GM21619 (cell line): ENCODE measurements around the gene CRLF3.
"Not testable (repeated sequence)": the region's sequence is repeated elsewhere in the genome, so short reads cannot be mapped to it uniquely, and the experiment has no call there.

Source experiments
- ATAC-seq: cut with Tn5 transposase; IDR thresholded peaks from one replicate; pipeline ENCODE4 v1.9.1; 2021; ENCODE audit not compliant: unreplicated experiment

The CRLF3 gene, protein sequence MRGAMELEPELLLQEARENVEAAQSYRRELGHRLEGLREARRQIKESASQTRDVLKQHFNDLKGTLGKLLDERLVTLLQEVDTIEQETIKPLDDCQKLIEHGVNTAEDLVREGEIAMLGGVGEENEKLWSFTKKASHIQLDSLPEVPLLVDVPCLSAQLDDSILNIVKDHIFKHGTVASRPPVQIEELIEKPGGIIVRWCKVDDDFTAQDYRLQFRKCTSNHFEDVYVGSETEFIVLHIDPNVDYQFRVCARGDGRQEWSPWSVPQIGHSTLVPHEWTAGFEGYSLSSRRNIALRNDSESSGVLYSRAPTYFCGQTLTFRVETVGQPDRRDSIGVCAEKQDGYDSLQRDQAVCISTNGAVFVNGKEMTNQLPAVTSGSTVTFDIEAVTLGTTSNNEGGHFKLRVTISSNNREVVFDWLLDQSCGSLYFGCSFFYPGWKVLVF

GRCh38 chr17:30824356-30825145 lies at the start of gene CRLF3:
TSS of gene CRLF3 (minus strand) at chr17:30824692. CDS start at chr17:30824651, 41 bp downstream.
- peak; percentile 79 for ATAC-seq

GRCh38 chr17:30869005-30869404 lies 44.5 kb upstream of the CRLF3 start:
- no peak for ATAC-seq

GRCh38 chr17:30864636-30865035 lies 40.1 kb upstream of the CRLF3 start:
- ATAC-seq, result no peak

DNA sequence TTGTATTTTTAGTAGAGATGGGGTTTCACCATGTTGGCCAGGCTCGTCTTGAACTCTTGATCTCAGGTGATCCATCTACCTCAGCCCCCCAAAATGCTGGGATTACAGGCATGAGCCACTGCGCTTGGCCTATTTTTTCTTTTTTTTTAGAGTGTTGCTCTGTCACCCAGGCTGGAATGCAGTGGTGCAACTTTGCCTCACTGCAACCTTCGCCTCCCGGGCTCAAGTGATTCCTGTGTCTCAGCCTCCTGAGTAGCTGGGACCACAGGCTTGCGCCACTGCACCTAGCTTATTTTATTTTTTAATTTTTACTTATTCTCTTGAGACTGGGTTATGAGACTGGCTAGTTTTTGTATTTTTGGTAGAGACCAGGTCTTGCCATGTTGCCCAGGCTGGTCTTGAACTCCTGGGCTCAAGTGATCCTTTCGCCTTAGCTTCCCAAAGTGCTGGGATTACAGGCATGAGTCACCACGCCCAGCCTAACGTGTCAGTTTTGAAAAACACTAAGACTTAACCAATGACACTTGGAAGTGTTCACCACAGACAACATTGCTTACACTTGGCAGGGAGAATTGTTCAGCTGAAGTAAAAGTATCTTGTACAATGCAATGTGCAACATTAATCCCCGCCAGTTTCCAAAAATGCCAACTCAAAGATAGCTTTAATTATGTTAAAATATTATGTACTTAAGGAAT lies 34.2 kb upstream of the CRLF3 start:
- no peak for ATAC-seq

GRCh38 chr17:30854146-30854545 lies 29.7 kb upstream of the CRLF3 start:
- ATAC-seq, result no peak

- no peak for ATAC-seq
Observed at GRCh38 chr17:30848021-30848420, 23.5 kb upstream of the CRLF3 start.

DNA sequence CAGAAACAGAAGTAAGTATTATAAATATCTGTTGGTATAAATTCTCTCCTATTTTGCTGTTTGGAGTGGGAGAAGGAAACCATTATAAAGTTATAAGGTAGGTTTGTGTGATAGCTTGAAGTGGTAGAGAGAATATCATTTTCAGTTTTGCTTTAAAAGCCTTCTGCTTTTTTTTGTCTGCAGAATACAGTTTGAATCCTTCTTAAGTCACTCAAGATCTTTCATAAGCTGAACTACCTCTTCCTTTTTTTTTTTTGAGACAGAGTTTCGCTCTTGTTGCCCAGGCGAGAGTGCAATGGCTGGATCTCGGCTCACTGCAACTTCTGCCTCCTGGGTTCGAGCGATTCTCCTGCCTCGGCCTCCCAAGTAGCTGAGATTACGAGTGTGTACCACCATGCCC lies 16.3 kb upstream of the CRLF3 start:
- no peak for ATAC-seq

GRCh38 chr17:30838202-30838807 lies 13.8 kb upstream of the CRLF3 start:
- no peak for ATAC-seq

- ATAC-seq, result no peak
Observed at GRCh38 chr17:30832438-30833124, 8.1 kb upstream of the CRLF3 start.

DNA sequence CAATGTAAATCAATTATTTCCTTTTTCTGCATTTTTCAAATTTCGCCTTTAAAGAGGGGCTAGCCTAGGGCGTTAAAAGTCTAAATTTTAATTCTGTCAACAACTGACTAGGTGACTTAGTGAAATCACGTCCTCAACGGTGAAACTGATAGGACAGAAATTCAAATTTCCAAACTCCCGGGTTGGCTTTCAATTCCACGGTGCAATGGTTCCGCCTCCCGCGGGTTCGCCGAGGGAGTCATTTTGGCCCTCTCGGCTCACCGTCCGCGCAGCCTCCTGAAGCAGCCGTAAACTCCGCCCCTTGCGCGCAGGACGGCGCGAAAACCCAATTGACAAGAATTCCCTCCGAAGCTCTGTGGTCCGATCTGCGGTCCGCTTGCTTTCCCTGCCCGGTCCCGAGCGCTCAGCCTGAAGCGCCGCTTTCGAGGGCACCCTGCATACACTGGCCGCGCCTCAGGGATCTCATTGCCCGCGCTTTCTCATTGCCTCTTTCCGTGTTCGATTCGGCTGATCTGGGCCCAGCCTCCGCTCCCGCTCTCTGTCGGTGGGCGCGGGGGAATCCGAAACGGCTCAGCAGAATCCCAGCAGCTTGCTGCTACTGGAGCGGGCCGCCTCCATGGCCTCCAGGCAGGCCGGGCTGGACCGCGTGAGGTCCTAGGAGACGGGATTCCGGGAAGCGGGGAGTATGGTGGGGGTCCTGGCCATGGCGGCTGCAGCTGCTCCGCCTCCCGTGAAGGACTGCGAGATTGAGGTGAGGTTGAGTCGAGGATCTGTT lies 7.4 kb upstream of the CRLF3 start, which contains the start of gene ATAD5:
TSS of gene ATAD5 (plus strand) at position 304 of the 775 bp plus-strand sequence. CDS start at position 686, 382 bp downstream.
- peak; percentile 65 for ATAC-seq

GRCh38 chr17:30831257-30831656 lies 6.8 kb upstream of the CRLF3 start:
- ATAC-seq, result peak; percentile 15

- no peak for ATAC-seq
Observed at GRCh38 chr17:30829022-30829421, 4.5 kb upstream of the CRLF3 start.

- no peak for ATAC-seq
Observed at GRCh38 chr17:30827082-30827481, 2.6 kb upstream of the CRLF3 start.

DNA sequence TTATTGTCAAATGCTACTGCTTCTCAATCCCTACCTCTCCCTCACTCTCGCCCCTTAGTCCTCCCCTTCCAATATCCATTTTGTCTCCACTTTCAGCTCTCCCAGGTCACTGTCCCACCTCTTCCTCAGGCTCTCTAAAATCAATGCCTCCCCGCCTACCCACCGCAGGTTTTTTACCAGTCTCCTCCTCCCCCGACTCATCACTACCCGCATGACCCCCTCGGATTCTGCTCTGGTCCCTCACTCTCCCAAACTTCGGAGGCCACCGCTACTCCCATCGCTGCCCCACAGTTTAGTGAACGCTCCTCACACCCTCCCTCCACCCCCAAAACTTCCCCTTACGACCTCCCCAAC lies 513 bp downstream of the CRLF3 start:
- no peak for ATAC-seq

GRCh38 chr17:30823421-30823820 lies 1.1 kb downstream of the CRLF3 start:
- no peak for ATAC-seq

DNA sequence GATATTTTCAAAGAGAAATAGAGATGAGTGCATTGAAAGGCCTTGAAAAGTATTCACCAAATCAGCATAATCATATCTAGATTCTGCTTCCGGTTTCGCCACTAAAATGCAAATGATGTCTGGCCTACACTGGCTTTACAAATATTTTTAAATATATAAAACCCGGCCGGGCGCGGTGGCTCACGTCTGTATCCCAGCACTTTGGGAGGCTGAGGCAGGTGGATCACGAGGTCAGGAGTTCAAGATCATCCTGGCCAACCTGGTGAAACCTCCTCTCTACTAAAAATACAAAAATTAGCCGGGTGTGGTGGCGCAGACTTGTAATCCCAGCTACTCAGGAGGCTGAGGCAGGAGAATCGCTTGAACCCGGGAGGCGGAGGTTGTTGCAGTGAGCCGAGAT lies 1.6 kb downstream of the CRLF3 start:
- not testable (repeated sequence) for ATAC-seq

GRCh38 chr17:30821871-30822723 lies 2.4 kb downstream of the CRLF3 start:
- no peak for ATAC-seq

DNA sequence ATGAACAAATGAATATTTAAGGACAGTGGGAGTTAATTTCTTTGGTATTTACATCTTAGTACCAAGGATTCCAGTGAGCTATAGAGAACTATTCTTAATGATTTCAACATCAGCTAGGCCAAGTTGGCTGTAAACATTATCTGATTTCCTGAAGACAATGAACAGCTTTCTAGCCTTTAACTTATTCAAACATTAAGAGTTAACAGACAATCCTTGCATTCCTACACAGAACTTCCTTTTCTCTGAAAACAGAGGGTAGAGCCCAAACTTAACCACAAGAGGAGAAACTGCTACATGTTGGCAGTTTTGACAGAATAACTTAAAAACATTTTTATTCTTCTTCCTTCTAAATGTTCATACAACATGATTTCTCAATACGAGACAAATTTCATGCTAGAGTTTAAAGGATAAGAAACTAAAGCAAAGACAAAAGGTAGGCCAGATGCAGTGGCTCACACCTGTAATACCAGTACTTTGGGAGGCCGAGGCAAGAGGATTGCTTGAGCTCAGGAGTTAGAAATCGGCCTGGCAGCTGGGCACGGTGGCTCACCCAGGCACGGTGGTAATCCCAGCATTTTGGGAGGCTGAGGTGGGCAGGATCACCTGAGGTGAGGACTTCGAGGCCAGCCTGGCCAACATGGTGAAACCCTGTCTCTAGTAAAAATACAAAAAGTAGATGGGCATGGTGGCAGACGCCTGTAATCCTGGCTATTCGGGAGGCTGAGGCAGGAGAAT lies 4.4 kb downstream of the CRLF3 start:
- ATAC-seq, result no peak
